Duodenal mucosa (tissue), 2 donors: ENCODE data around the gene ABHD4.

ENCODE experiments used
- H3K27ac ChIP-seq: one replicate; pipeline ENCODE4 v1.7.0; 2013; ENCODE audit warnings: low read depth, low read length
- H3K27me3 ChIP-seq, 2 donors: one replicate each; pipeline ENCODE4 v1.7.0; 2013; ENCODE audit warnings: low read length in 2 of 2, control low read depth in 1 of 2; ENCODE audit not compliant: insufficient read depth in 2 of 2, control insufficient read depth in 1 of 2
- H3K36me3 ChIP-seq, 2 donors: one replicate each; pipeline ENCODE4 v1.7.0; 2013; ENCODE audit warnings: low read length in 2 of 2, control low read depth in 1 of 2; ENCODE audit not compliant: insufficient read depth in 2 of 2, control insufficient read depth in 1 of 2
- H3K4me1 ChIP-seq, 2 donors: one replicate each; pipeline ENCODE4 v1.7.0; 2013; ENCODE audit warnings: low read length in 2 of 2, control low read depth in 1 of 2; ENCODE audit not compliant: insufficient read depth in 2 of 2, control insufficient read depth in 1 of 2
- H3K4me3 ChIP-seq, 2 donors: one replicate each; pipeline ENCODE4 v1.7.0; 2013; ENCODE audit warnings: low read length in 2 of 2, low read depth in 1 of 2
- H3K9ac ChIP-seq, 2 donors: one replicate each; pipeline ENCODE4 v1.7.0; 2013; ENCODE audit warnings: low read length in 2 of 2, low read depth in 1 of 2
- H3K9me3 ChIP-seq, 2 donors: one replicate each; pipeline ENCODE4 v1.7.0; 2013; ENCODE audit warnings: low read length in 2 of 2, control low read depth in 1 of 2; ENCODE audit not compliant: control insufficient read depth in 1 of 2

ABHD4 gene

GRCh38 chr14:22656945-22657731 is 59.0 kb downstream of the ABHD4 start:
- H3K4me3 ChIP-seq, result no peak overlapping the region
- H3K36me3 ChIP-seq, result no peaks in the 10 kb centered on the region
- no peaks in the 10 kb centered on the region for H3K9me3 ChIP-seq
- no peaks in the 10 kb centered on the region for H3K27me3 ChIP-seq
- H3K9ac ChIP-seq, result no peak overlapping the region
- peaks cover 13 to 16% of the 10 kb centered on the region in 2 donors for H3K4me1 ChIP-seq
- H3K27ac ChIP-seq, result no peak overlapping the region

GRCh38 chr14:22657861-22658260 is 59.8 kb downstream of the ABHD4 start:
- no peaks in the 10 kb centered on the region for H3K27me3 ChIP-seq

GRCh38 chr14:22658946-22659345 is 60.8 kb downstream of the ABHD4 start:
- Histone ChIP-seq H3K9ac (no peak overlapping the region), H3K4me1 (peaks cover 13 to 16% of the 10 kb centered on the region in 2 donors), H3K27me3 (no peaks in the 10 kb centered on the region), H3K4me3 (no peak overlapping the region), H3K36me3 (no peaks in the 10 kb centered on the region), H3K9me3 (no peaks in the 10 kb centered on the region), H3K27ac (no peak overlapping the region)

More at GRCh38 chr14:22657861-22658260, 59.8 kb downstream of the ABHD4 start:
- H3K27ac ChIP-seq, result no peak overlapping the region
- no peak overlapping the region for H3K4me3 ChIP-seq
- no peak overlapping the region for H3K9ac ChIP-seq
- H3K4me1 ChIP-seq, result peaks cover 13 to 16% of the 10 kb centered on the region in 2 donors
- H3K9me3 ChIP-seq, result no peaks in the 10 kb centered on the region
- no peaks in the 10 kb centered on the region for H3K36me3 ChIP-seq

- Histone ChIP-seq H3K27ac (no peak overlapping the region), H3K9ac (no peak overlapping the region), H3K27me3 (no peaks in the 10 kb centered on the region), H3K4me1 (peaks cover 13 to 16% of the 10 kb centered on the region in 2 donors), H3K4me3 (no peak overlapping the region), H3K36me3 (no peaks in the 10 kb centered on the region), H3K9me3 (no peaks in the 10 kb centered on the region)
Observed at GRCh38 chr14:22660654-22661053, 62.6 kb downstream of the ABHD4 start.
